Activated CD4-positive, CD25-positive, alpha-beta regulatory T cell treated with anti-CD3 and anti-CD28 coated beads, Interleukin-2, amount 50 U/mL, for 16 hours (primary cell): ENCODE data around the gene ATXN7L1.

Experiments used
- DNase-seq: peaks from one replicate; pipeline ENCODE4 v3.0.0-alpha.2; 2020; ENCODE audit warnings: low read depth, low spot score

Gene ATXN7L1

GRCh38 chr7:105649727-105650381, 226.5 kb downstream of the ATXN7L1 start:
- no peak for DNase-seq

GRCh38 chr7:105648561-105649401, 227.6 kb downstream of the ATXN7L1 start:
- no peak for DNase-seq

- DNase-seq, result no peak
Measured at GRCh38 chr7:105647591-105647990, 228.8 kb downstream of the ATXN7L1 start.

GRCh38 chr7:105644937-105645336, 231.5 kb downstream of the ATXN7L1 start:
- DNase-seq, result no peak

GRCh38 chr7:105643851-105644250, 232.5 kb downstream of the ATXN7L1 start:
- no peak for DNase-seq

- no peak for DNase-seq
Measured at GRCh38 chr7:105643384-105643783, 233.0 kb downstream of the ATXN7L1 start.

- DNase-seq, result no peak
Measured at GRCh38 chr7:105642264-105642663, 234.1 kb downstream of the ATXN7L1 start.

- DNase-seq, result no peak
Measured at GRCh38 chr7:105640956-105641810, 235.2 kb downstream of the ATXN7L1 start.

GRCh38 chr7:105639667-105640493, 236.5 kb downstream of the ATXN7L1 start:
- DNase-seq, result no peak

GRCh38 chr7:105638902-105639495, 237.4 kb downstream of the ATXN7L1 start:
- no peak for DNase-seq

GRCh38 chr7:105638334-105638733, 238.1 kb downstream of the ATXN7L1 start:
- DNase-seq, result no peak

GRCh38 chr7:105637755-105638154, 238.6 kb downstream of the ATXN7L1 start:
- no peak for DNase-seq

GRCh38 chr7:105636982-105637381, 239.4 kb downstream of the ATXN7L1 start:
- no peak for DNase-seq

GRCh38 chr7:105635197-105635596, 241.2 kb downstream of the ATXN7L1 start:
- no peak for DNase-seq

- no peak for DNase-seq
Measured at GRCh38 chr7:105625986-105626385, 250.4 kb downstream of the ATXN7L1 start.

GRCh38 chr7:105623906-105624305, 252.5 kb downstream of the ATXN7L1 start:
- no peak for DNase-seq

- DNase-seq, result no peak
Measured at GRCh38 chr7:105623378-105623777, 253.0 kb downstream of the ATXN7L1 start.

- no peak for DNase-seq
Measured at GRCh38 chr7:105622106-105622731, 254.2 kb downstream of the ATXN7L1 start.

- no peak for DNase-seq
Measured at GRCh38 chr7:105621617-105622016, 254.8 kb downstream of the ATXN7L1 start.

GRCh38 chr7:105621176-105621575, 255.2 kb downstream of the ATXN7L1 start:
- no peak for DNase-seq
